GM21619 (cell line): ENCODE data around the gene TANK.
"Not testable (repeated sequence)": the region's sequence is repeated elsewhere in the genome, so short reads cannot be mapped to it uniquely, and the experiment has no call there.

Experiments used
- ATAC-seq: cut with Tn5 transposase; IDR thresholded peaks from one replicate; pipeline ENCODE4 v1.9.1; 2021; ENCODE audit not compliant: unreplicated experiment

TANK gene

DNA sequence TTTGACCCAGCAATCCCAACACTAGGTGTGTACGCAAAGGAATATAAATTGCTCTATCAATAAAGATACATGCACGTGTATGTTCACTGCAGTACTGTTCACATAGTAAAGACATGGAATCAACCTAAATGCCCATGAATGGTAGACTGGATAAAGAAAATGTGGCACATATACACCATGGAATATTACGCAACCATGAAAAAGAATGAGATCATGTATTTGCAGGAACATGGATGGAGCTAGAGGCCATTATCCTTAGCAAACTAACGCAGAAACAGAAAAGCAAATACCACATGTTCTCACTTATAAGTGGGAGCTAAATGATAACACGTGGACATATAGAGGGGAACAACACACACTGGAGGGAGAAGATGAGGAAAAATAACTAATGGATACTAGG lies 27.8 kb upstream of the TANK start:
- ATAC-seq, result not testable (repeated sequence)

DNA sequence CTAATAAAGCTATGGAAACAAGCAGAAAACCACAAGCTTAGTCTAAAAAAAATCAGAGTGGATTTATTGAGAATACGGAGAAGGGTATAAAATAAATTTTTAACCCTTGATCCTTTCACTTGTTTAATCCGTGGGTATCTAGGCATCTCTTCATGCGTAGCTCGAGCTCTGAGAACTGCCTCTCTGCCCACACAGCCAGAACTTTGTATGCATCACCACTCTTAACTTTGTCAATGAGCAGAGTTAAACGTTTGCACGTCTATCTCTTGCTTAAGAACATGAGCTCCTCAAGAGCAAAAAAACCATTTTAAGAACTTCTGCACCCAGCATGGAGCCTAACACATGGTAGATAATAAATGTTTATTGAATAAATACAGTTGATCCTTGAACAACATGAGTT lies 26.9 kb upstream of the TANK start:
- no peak for ATAC-seq

DNA sequence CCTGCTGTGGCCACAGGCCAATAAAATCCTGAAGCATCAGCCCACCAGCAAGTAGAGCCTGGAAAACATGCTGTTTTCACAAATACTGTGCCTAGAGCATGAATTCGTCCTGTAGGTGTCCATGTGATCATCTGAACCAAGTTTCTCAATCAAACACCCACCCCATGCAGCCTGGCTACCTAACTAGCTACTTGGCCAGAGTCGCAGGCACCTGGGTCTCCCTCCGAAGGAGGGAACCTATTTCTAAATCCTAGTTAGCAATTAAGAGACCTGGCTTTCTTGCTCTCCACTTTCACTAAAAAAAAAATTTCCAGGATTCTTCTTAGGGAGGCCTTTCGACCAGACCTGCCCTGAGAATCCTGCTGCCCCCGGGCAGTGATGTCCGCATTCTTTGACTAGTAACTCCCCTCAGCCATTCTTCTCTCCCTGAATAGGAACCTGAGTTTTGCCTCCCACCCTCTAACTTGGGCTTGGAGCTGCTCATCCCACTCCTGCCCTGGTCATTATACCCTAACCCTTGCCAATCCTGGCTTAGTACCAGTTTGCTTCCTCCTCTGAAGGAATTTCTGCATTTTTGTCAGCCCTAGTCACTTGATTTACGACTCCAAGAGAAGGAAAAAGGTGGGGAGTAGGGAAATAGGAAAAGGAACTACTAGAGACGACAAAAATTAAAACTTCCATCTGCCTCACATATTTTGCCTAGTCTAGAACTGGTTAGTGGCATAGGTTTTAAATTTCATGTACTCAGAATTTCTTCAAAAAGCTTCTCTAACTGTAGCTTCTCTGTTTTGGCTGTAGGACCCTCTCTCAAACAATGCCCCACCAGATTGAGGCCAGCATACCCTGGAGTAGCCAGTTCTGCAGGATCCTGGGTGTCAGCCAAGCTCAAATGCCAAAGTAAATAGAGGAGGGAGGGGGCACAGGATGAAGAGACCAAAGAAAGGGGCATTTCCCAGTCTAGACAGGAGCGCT lies 25.4 kb upstream of the TANK start:
- no peak for ATAC-seq

DNA sequence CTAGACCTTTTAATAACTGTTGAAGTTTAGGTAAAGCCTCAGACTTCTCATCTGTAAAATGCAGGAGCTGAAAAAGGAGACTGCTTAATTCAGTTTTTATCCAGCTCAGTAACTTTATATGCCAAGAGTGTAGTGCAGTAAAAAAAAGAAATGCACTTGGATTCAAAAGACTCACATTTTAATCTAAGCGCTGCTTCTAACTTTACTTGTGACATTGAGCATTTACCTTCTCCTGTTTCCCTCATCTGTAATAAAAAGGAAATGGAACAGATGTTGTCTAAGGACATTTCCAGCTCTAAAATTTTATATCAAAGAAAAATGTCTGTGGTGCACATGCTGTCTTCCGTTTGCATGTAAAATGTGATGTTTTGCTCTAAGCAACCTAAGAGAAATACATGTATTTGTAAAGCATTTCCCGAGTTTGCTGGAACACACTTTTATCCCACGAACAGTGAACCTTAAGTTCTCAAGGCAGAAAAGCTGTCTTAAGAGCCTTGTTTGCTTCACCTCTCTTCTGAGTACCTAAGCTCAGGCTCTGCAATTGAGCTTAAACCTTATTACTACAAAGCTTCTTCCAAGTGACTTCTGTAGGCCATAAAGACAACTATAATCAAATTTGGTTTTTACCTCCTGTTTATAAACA lies 24.2 kb upstream of the TANK start:
- ATAC-seq, result no peak

DNA sequence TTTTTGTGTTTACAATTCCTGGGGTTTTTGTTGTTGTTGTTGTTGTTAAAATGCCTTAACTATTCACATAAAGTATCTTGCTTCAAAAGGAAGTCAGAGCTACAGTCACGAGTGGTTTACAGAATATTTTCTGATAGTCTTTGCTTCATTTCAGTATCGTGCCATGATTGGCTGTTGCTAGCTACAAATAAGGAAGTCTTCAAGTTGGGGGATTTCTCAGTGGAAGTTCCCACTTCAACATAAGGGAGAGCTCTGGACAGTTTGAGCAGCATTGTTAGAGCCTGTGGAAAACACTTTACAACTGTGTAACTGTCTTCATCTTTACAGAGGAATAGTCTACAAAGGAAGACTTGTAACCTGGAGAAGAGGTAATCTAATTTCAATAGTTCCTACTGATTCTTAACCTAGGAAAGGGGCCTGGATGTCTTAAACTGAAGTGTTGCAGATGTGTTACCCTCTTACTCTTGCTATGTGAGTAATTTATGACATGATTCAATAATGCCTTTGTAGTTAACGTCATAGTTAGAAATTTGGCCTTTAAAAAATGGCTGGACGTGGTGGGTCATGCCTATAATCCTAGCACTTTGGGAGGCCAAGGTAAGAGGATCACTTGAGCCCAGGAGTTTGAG lies 23.4 kb upstream of the TANK start:
- peak; percentile 78 for ATAC-seq

DNA sequence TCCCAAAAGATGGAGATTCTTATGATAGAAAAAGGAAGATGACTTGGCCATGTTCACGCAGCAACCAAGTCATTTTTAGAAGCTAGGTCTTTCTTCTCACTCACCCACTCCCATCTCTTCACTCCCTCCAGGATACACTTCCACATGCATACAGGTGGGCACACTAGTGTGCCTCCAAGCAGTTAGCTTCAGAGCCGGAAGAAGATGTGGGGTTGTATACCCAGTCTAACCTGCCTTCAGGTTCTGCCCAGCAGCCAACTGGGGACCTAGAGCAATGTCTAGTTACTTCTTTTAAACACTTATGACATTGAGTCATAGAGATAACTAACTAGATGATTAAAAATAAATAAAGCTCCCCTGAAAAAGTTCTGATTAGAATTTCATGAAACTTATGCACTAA lies 21.8 kb upstream of the TANK start:
- ATAC-seq, result no peak

DNA sequence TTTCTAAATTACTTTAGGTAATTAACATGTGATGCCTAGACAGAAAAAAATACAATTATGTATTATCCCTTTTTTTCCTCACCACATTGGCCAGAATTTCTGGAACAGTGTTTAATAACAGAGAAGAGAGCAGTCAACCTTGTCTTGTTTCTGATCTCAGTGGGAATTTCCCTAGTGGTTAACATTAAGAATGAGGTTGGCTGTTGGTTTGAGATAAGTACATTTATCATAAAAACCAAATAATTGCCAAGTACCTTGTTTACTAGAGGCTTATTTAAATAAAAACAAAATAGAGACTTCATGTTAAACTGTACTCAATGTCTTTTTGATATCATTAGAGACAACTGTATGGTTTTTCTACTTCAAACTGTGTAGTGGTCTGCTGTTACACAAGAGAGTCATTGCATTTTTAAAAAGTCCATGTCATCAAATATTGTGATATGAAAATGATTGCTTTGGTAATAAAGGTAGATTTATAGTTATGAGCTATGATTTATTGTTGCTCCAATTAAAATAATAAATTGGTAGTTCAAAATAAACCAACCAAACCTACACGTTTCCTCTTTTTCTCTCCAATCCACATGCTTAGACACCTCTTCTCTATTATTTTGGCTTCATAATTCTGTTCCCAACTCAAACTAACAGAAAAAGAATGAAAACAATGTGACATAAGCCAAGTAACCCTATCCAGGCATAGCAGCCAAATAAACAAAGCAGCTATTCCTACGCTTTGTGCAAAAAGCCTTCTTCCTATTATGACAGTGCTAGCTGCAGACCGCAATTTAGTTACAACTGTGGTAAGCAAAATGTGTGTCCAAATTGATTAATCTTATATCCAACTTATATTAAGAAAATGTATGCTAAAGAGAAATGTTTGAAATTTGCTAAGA lies 20.9 kb upstream of the TANK start:
- ATAC-seq, result peak; percentile 29

DNA sequence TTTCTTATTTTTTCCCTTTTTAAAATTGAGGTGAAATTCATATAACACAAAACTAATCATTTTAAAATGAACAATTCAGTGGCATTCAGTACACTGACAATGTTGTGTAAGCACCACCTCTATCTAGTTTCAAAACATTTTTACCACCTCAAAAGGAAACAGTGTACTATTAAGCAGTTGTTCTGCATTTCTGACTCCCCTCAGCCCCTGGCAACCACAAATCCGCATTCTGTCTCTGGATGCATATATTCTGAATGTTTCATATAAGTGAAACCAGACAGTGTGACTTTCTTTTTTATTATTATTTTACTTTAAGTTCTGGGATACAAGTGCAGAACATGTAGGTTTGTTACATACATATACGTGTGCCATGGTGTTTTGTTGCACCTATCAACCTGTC lies 19.2 kb upstream of the TANK start:
- ATAC-seq, result peak; percentile 44

DNA sequence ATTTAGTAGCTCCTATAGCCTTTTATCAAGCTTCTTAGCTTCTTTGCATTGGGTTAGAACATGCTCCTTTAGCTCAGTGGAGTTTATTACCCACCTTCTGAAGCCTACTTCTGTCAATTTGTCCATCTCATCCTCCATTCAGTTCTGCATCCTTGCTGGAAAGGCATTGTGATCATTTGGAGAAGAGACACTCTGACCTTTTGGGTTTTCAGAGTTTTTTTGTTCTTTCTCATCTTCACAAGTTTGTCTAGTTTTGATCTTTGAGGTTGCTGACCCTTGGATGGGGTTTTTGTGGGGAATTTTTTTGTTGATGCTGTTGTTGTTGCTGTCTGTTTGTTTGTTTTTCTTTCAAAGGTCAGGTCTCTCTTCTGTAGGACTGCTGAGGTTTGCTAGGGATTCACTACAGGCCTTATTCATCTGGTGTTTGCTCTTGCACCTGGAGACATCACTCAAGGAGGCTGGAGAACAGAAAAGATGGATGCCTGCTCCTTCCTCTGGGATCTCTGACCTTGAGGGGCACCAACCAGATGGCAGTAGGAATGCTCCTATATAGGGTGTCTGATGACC lies 13.9 kb upstream of the TANK start:
- peak; percentile 39 for ATAC-seq

DNA sequence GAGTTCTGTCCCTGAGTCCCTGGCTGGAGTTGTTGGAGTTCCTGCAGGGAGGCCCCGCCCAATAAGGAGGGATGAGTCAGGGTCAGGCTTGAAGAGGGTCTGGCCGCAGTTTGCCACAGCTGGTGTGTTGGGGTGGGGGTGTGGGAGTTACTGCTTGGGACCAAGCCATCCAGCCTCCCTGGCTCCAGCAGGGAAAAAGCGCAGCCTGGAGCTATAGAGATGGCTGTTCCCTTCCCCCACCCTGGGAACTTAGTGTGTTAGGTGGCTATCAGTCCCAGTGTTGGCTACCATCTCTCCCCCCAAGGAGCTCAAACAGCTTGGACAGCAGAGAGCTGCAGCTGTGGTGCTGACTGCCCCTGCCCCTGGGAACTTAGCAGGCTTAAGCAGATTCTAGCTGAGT lies 13.2 kb upstream of the TANK start:
- no peak for ATAC-seq

DNA sequence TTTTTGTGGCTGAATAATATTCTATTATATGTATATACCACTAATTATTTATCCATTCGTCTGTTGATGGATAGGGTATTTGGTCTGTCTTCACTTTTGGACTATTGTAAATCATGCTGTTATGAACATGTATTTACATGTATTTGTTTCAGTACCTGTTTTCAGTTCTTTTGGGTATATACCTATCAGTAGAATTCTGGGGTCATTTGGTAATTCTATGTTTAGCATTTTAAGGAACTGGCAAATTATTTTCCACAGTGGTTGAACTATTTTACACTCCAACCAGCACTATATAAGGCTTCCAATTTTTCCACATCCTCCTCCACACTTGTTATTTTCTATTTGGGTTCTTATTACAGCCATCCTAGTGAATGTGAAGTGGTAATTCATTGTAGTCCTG lies 12.4 kb upstream of the TANK start:
- ATAC-seq, result no peak

DNA sequence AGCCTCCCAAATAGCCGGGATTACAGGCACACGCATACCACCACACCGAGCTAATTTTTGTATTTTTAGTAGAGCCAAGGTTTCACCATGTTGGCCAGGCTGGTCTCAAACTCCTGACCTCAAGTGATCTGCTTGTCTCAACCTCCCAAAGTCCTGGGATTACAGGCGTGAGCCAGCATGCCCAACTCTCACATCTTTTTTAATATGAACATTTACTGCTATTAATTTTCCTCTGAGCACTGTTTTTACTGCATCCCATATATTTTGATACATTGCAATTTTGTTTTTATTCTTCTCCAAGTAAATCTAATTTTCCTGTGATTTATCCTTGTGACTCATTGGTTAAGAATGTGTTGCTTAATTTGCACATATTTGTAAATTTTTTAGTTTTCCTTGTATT lies 9.5 kb upstream of the TANK start:
- ATAC-seq, result no peak

DNA sequence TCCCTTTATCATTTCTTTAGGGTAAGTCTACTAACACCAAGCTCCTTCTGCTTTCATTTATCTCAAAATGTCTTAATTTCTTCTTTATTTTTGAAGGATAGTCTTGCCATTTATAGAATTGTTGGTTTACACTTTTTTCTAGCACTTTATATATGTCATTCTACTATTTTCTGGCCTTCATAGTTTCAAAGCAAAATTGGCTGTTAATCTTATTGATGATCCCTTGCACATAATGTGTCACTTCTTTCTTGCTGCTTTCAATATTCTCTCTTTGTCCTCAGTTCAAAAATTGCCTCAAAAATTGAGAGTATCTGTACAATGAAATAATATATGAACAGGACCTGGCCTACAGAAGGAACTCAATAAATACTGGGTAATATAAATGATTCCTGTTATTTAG lies 7.9 kb upstream of the TANK start:
- ATAC-seq, result no peak

DNA sequence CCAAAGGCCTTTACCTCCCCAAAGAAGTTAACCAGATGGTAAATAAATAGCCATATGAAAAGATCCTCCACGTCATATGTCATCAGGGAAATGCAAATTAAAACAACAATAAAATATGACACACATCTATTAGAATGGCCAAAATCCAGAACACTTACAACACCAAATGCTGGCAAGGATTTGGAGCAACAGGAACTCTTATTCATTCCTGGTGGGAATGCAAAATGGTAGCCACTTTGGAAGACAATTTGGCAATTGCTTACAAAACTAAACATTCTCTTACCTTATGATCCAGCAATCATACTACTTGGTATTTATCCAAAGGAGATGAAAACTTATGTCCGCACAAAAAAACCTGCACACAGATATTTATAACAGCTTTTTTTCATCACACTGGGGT lies 1.3 kb upstream of the TANK start:
- no peak for ATAC-seq

DNA sequence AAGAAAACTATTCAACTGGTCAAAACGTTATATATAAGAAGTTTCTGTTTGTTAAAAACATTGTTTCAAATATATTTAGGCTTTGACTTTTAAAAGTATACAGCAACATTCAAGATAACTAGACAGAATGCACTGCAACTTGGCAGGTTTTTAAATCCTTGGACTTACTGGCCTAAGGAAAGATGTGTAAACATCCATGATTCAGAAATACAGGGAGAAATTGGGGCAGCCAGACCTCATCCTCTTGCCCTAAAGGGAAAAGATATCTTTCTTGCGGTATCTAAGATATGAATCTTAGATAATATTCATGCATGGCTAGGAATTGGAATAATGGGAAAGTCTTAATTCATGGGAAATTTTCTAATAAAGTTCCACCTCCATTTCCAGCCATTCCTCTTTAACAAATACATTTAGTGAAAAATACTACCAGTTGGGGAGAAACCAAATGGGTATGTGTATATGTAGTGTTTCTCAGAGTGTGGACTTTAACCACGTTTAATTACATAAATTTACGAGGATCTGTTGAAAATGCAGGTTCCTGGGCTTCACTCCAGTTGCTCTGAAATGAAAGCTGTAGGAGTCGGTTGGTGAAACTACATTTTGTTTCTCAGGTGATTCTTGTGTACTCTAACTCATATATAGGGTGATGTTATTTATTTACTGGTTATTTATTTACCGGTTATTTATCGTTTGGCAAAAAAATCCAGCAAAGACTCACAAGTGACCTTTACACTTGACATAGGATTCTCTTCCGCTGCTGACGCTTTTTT lies 587 bp upstream of the TANK start:
- peak; percentile 7 for ATAC-seq

DNA sequence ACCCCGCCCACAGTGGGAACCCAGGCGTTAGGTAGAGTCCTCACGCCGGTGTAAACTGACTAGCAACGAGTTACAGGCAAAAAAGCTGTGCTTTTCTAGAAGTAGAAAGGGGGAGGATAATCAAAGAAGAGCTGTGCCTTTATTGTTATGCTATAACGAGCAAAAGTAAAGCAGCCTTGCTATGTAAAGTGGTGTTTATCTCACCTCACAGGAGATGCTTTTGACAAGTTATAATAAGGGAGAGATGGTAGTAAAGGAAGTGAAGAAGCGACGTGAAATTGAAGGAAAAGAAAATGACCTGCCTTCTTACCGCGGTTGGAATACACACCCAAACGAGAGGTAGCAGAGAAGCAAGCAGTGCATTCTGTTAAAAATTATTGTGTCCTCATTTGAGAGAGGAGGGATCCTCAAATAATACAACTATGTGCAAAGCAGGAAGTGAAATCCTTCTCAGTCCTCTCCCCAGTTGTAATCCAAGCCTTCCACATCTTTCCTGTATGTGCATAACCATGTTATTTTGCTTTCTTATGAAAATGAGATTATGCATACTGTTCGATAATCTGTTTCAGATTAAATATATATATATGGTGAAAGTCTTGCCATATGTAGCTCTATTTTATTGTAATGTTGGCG lies 962 bp downstream of the TANK start:
- no peak for ATAC-seq

DNA sequence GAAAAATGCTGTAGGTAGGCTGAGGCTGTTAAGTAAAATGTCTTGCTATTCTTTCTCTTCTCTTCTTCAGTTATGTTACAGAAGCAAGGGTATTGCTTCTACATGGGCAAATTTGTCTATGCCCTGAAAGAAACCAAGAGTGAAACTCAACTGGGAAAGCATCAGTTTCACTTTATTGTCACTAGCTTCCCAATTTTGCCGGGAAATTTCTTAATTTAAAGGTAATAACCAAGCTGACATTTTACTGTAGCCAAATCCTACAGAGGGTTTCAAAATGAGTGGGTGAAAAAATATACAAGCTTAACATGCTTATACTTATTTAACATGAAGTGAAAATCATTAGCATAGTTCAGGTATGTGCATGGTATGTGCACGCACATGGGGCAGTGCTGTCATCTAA lies 3.2 kb downstream of the TANK start:
- no peak for ATAC-seq

DNA sequence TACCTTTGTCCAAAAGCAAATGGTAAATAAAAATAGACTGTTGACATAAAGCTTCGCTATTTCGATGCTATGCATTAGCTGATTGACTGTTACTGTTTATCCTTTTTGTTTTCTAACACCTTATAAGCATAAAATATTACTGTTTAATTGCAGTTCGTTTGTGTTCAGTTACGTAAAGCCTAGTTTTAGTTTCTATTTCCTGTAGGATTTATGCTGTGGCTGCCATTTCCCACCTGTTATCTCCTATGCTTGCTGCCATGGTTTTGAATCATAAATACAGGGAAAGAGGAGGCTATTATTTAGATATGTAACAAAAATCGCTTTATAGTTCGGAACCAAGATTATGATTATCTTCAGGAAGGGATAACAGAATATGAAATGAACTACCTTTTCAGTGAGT lies 3.9 kb downstream of the TANK start:
- ATAC-seq, result no peak

DNA sequence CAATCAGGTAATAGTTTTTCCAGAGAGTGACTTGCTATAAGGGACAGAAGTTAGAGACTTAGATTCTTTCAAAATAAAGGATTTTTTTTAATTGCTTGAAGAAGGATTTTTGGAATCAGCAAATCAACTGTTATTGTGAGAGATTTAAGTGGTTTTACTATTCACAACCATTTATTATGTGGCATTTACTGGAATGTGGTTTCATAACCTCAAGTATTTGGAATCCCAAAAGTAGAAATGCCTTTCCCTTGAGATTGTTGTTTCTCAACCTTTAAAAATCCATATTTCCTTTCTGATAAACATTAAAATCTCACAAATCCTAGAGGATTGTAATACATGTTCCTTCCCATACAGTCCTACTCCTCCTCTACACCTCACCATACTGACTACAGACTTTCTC lies 5.0 kb downstream of the TANK start:
- no peak for ATAC-seq
